Measurements from ENCODE around the gene FAM120A. TPM values are rescaled to one million over a fixed set of nuclear protein-coding genes. Genes with fewer than 3 reads are reported as not detected.

FAM120A gene
- total and polyA plus RNA-seq, 7 experiments from 2014 or later: 9.0 to 136 (median 80.2) TPM

DNA sequence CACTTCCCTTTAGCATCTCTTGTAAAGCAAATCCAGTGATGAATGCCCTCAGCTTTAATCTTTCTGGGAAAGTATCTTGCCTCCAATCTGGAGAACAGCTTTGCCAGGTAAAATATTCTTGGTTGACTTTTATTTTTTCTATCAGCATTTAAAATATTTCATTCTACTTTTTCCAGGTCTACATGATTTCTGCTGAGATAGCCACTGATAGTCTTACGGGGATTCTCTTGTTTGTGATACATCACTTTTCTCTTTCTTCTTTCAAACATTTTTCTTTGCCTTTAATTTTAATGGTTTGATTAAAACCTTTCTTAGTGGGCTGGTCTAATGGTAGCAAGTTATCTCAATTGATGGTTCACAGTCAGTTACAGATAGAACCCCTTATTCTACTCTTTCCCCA lies 33.9 kb upstream of the FAM120A start:
- no peak for ATAC-seq
- intact Hi-C loops (cut with micrococcal nuclease): no loop called here
- CTCF ChIA-PET: no interaction called here

DNA sequence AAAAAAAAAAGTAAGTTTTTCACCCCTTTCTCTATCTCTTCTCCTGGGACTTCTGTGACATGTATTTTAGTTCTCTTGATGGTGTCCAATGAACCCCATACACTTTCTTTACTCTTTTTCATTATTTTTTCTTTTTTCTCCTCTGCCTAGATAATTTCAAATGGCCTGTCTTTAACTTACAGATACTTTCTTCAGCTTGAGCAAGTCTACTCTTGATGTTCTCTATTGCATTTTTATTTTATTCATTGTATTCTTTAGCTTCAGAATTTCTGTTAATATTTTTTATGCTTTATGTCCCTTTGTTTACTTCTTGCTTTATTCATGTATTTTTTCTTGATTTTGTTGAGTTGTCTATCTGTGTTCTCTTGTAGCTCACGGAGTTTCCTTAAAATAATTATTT lies 32.5 kb upstream of the FAM120A start:
- Mint-ChIP-seq H3K4me3 (no peak overlapping the region), H3K27me3 (peaks cover 12 to 30% (median 20%) of the 10 kb centered on the region in 5 donors), H3K27ac (no peak overlapping the region), H3K4me1 (peaks cover 0 to 1% (median 0%) of the 10 kb centered on the region in 7 donors), H3K9me3 (peaks cover 0 to 36% (median 17%) of the 10 kb centered on the region in 11 donors), H3K36me3 (peaks cover 0 to 8% (median 7%) of the 10 kb centered on the region in 5 donors)
- ChIA-PET CTCF (no interaction called here), POLR2A (no interaction called here)
- H3K4me1 ChIP-seq (ENCODE audit: control insufficient read depth in 2 of 2, insufficient read depth in 2 of 2, low read length in 2 of 2): no peaks in the 10 kb centered on the region
- no peak overlapping the region for H3K27ac ChIP-seq (ENCODE audit: low read depth, low read length)
- DNase-seq: no peak
- H3K36me3 ChIP-seq (ENCODE audit: control insufficient read depth in 2 of 3, insufficient read depth in 3 of 3, low read length in 3 of 3): no peaks in the 10 kb centered on the region
- ATAC-seq: no peak
- H3K27me3 ChIP-seq (ENCODE audit: control insufficient read depth in 2 of 2, insufficient read depth in 2 of 2, low read length in 2 of 2): no peaks in the 10 kb centered on the region
- peaks cover 0 to 20% (median 0%) of the 10 kb centered on the region in 3 experiments for H3K9me3 ChIP-seq (ENCODE audit: control insufficient read depth in 2 of 3, low read length in 3 of 3)
- no peak overlapping the region for H3K4me3 ChIP-seq (ENCODE audit: low read length)
- intact Hi-C loops (cut with micrococcal nuclease): no loop called here

More for the DNA sequence above, 33.9 kb upstream of the FAM120A start:
- peaks cover 0 to 1% (median 0%) of the 10 kb centered on the region in 7 donors for H3K4me1 Mint-ChIP-seq
- Histone ChIP-seq H3K36me3 (ENCODE audit: control insufficient read depth in 2 of 3, insufficient read depth in 3 of 3, low read length in 3 of 3) (no peaks in the 10 kb centered on the region), H3K27me3 (ENCODE audit: control insufficient read depth in 2 of 2, insufficient read depth in 2 of 2, low read length in 2 of 2) (no peaks in the 10 kb centered on the region), H3K27ac (ENCODE audit: low read depth, low read length) (no peak overlapping the region), H3K9me3 (ENCODE audit: control insufficient read depth in 2 of 3, low read length in 3 of 3) (peaks cover 0 to 20% (median 0%) of the 10 kb centered on the region in 3 experiments), H3K4me3 (ENCODE audit: low read length) (no peak overlapping the region), H3K4me1 (ENCODE audit: control insufficient read depth in 2 of 2, insufficient read depth in 2 of 2, low read length in 2 of 2) (no peaks in the 10 kb centered on the region)
- DNase-seq: no peak
- no peak overlapping the region for H3K4me3 Mint-ChIP-seq
- peaks cover 0 to 8% (median 7%) of the 10 kb centered on the region in 5 donors for H3K36me3 Mint-ChIP-seq
- H3K9me3 Mint-ChIP-seq: peaks cover 0 to 36% (median 17%) of the 10 kb centered on the region in 11 donors
- peaks cover 14 to 29% (median 24%) of the 10 kb centered on the region in 5 donors for H3K27me3 Mint-ChIP-seq
- no peak overlapping the region for H3K27ac Mint-ChIP-seq
- POLR2A ChIA-PET: no interaction called here

DNA sequence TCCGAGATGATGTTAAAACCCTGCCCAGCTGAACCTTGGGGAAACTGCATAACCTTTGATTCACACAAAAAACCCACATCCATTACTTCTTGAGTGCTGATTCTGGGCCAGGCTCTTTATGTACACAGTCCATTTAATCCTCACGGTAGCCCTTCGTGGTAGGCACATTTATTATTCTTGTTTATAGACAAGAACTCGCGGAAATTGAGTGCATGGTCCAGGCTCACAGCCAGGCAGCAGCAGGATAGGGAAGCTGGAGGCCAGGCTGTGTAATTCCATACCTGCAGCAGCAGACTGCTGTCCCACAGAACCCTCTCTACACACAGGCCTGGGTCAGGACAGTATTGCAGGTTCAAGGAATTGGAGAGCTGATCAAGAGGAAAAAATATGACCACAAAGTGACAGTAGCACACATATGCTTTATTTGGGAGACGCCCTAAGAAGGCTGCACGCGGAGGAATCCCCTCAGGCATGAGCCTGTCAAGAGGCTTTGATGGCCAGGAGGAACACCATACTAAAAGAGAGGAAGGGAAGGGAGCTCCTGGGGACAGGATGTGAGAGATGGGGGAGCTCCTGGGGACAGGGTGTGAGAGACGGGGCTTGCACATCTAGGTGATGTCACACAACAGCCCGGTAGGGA lies 28.4 kb upstream of the FAM120A start:
- peaks cover 12 to 32% (median 26%) of the 10 kb centered on the region in 5 donors for H3K27me3 Mint-ChIP-seq
- H3K4me1 ChIP-seq (ENCODE audit: control insufficient read depth in 2 of 2, insufficient read depth in 2 of 2, low read length in 2 of 2): no peaks in the 10 kb centered on the region
- H3K4me3 Mint-ChIP-seq: no peak overlapping the region
- H3K27ac ChIP-seq (ENCODE audit: low read depth, low read length): no peak overlapping the region
- H3K4me1 Mint-ChIP-seq: no peaks in the 10 kb centered on the region
- no peaks in the 10 kb centered on the region for H3K27me3 ChIP-seq (ENCODE audit: control insufficient read depth in 2 of 2, insufficient read depth in 2 of 2, low read length in 2 of 2)
- H3K9me3 ChIP-seq (ENCODE audit: control insufficient read depth in 2 of 3, low read length in 3 of 3): peaks cover 0 to 13% (median 0%) of the 10 kb centered on the region in 3 experiments
- H3K4me3 ChIP-seq (ENCODE audit: low read length): no peak overlapping the region
- ATAC-seq: no peak
- no peaks in the 10 kb centered on the region for H3K36me3 ChIP-seq (ENCODE audit: control insufficient read depth in 2 of 3, insufficient read depth in 3 of 3, low read length in 3 of 3)
- DNase-seq: no peak
- ChIA-PET CTCF (no interaction called here), POLR2A (no interaction called here)
- H3K36me3 Mint-ChIP-seq: peaks cover 4 to 13% (median 6%) of the 10 kb centered on the region in 5 donors
- peaks cover 0 to 36% (median 11%) of the 10 kb centered on the region in 11 donors for H3K9me3 Mint-ChIP-seq
- no peak overlapping the region for H3K27ac Mint-ChIP-seq
- intact Hi-C loops (cut with micrococcal nuclease): no loop called here

DNA sequence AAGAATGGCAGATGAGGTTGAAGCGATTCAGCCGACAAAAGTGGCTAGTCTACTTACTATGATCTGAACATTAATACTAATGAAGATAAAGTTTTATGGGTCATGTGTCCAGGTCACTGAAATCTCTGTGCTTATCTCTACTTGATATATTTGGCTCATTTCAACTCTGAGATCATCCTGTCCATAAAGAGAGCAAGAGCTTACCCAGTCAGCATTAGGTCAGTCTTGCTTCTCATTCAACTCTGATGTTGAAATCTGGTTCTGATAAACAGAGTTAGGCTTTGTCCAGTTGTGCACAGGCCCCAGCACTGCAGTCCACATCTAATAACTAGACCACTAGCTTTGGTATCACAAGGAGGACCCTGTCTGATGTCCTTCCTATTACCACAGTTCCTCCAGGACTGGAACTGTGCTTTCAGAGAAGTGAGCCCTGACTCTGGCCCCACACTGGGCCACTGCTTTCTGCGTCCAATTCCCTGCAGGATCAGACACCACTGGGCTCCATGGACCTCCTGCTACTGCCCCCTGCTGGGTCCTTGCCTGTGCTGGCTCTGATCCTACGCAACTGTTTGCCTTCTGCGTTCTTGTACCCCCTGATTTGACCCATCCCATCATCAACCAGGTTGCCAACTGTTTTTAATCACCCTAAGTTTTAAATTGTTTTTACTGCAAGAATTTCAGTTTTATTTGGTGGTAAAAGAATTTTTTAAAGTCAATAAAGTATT lies 23.7 kb upstream of the FAM120A start:
- Mint-ChIP-seq H3K4me1 (peaks cover 0 to 7% (median 0%) of the 10 kb centered on the region in 7 donors), H3K9me3 (peaks cover 0 to 8% (median 3%) of the 10 kb centered on the region in 11 donors), H3K36me3 (peaks cover 0 to 5% (median 4%) of the 10 kb centered on the region in 5 donors), H3K27me3 (peaks cover 5 to 35% (median 27%) of the 10 kb centered on the region in 5 donors), H3K4me3 (no peak overlapping the region), H3K27ac (no peak overlapping the region)
- no peak for ATAC-seq
- Histone ChIP-seq H3K36me3 (ENCODE audit: control insufficient read depth in 2 of 3, insufficient read depth in 3 of 3, low read length in 3 of 3) (no peaks in the 10 kb centered on the region), H3K4me1 (ENCODE audit: control insufficient read depth in 2 of 2, insufficient read depth in 2 of 2, low read length in 2 of 2) (no peaks in the 10 kb centered on the region), H3K4me3 (ENCODE audit: low read length) (no peak overlapping the region), H3K27ac (ENCODE audit: low read depth, low read length) (no peak overlapping the region), H3K9me3 (ENCODE audit: control insufficient read depth in 2 of 3, low read length in 3 of 3) (no peaks in the 10 kb centered on the region), H3K27me3 (ENCODE audit: control insufficient read depth in 2 of 2, insufficient read depth in 2 of 2, low read length in 2 of 2) (no peaks in the 10 kb centered on the region)
- CTCF ChIA-PET: no interaction called here
- intact Hi-C loops (cut with micrococcal nuclease): no loop called here
- DNase-seq: no peak
- POLR2A ChIA-PET: no interaction called here

DNA sequence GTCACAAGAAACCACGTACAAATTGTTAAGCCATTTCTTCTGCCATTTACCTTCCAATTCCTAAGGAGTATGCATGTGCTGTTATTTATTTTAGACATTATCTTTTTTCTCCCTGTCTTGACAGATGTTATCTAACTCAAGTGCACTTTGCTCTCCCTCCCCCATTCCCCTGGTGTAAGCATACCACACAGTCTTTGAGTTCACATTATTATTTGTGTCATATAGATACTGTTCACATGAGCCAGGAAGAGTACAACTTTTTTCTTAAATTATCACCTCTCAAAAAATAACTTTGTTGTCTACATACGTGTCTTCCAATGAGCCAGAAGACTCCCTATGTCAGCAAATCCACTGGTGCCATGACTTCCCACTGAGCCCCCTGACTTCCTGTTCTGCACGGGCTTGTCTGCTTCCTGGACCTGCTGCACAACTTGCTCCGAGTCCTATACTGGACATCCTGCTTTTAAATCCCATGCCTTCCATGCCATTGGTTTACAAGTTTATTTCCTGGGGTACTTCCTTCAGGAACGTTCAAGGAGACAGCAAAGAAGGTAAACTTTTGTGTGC lies 19.9 kb upstream of the FAM120A start:
- Histone ChIP-seq H3K36me3 (ENCODE audit: control insufficient read depth in 2 of 3, insufficient read depth in 3 of 3, low read length in 3 of 3) (no peaks in the 10 kb centered on the region), H3K9me3 (ENCODE audit: control insufficient read depth in 2 of 3, low read length in 3 of 3) (no peaks in the 10 kb centered on the region), H3K4me3 (ENCODE audit: low read length) (no peak overlapping the region), H3K4me1 (ENCODE audit: control insufficient read depth in 2 of 2, insufficient read depth in 2 of 2, low read length in 2 of 2) (no peaks in the 10 kb centered on the region), H3K27me3 (ENCODE audit: control insufficient read depth in 2 of 2, insufficient read depth in 2 of 2, low read length in 2 of 2) (no peaks in the 10 kb centered on the region), H3K27ac (ENCODE audit: low read depth, low read length) (no peak overlapping the region)
- CTCF ChIA-PET: no interaction called here
- no peak overlapping the region for H3K4me3 Mint-ChIP-seq
- peaks cover 0 to 7% (median 0%) of the 10 kb centered on the region in 7 donors for H3K4me1 Mint-ChIP-seq
- no peak overlapping the region for H3K27ac Mint-ChIP-seq
- ATAC-seq (no peak), DNase-seq (no peak)
- peaks cover 5 to 14% (median 10%) of the 10 kb centered on the region in 5 donors for H3K27me3 Mint-ChIP-seq
- POLR2A ChIA-PET: no interaction called here
- intact Hi-C loops (cut with micrococcal nuclease): no loop called here
- peaks cover 0 to 10% (median 7%) of the 10 kb centered on the region in 5 donors for H3K36me3 Mint-ChIP-seq
- H3K9me3 Mint-ChIP-seq: peaks cover 0 to 5% (median 0%) of the 10 kb centered on the region in 11 donors

DNA sequence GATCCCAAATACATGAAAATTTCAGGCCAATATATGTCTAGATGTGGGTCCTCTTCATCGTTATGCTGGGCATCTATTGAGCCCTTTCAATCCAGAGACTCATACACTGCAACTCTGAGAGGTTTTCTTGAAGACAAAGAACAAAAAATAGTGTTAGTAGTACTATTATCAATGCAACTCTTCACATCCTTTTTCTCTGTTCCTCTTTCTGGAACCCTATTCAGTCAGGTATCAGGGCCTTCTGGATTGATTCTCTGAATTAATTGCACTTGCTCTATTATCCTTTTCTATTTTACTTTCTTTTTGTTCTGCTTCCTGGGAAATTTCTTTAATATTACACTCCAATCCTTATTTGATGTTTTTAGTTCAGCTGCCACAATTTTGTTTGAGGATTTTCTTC lies 18.5 kb upstream of the FAM120A start:
- ATAC-seq: no peak
- H3K36me3 ChIP-seq (ENCODE audit: control insufficient read depth in 2 of 3, insufficient read depth in 3 of 3, low read length in 3 of 3): peaks cover 0 to 3% (median 0%) of the 10 kb centered on the region in 3 experiments
- ChIA-PET POLR2A (no interaction called here), CTCF (no interaction called here)
- intact Hi-C loops (cut with micrococcal nuclease): no loop called here
- H3K9me3 ChIP-seq (ENCODE audit: control insufficient read depth in 2 of 3, low read length in 3 of 3): no peaks in the 10 kb centered on the region
- no peak overlapping the region for H3K4me3 ChIP-seq (ENCODE audit: low read length)
- peaks cover 0 to 7% (median 0%) of the 10 kb centered on the region in 7 donors for H3K4me1 Mint-ChIP-seq
- no peaks in the 10 kb centered on the region for H3K4me1 ChIP-seq (ENCODE audit: control insufficient read depth in 2 of 2, insufficient read depth in 2 of 2, low read length in 2 of 2)
- peaks cover under 1 to 11% (median 6%) of the 10 kb centered on the region in 5 donors for H3K36me3 Mint-ChIP-seq
- no peak overlapping the region for H3K27ac ChIP-seq (ENCODE audit: low read depth, low read length)
- no peak for DNase-seq
- no peak overlapping the region for H3K4me3 Mint-ChIP-seq
- H3K27me3 Mint-ChIP-seq: peaks cover 0 to 9% (median 4%) of the 10 kb centered on the region in 5 donors
- no peaks in the 10 kb centered on the region for H3K9me3 Mint-ChIP-seq
- H3K27ac Mint-ChIP-seq: no peak overlapping the region
- H3K27me3 ChIP-seq (ENCODE audit: control insufficient read depth in 2 of 2, insufficient read depth in 2 of 2, low read length in 2 of 2): no peaks in the 10 kb centered on the region
